ENCODE results near the gene TNN. TPM values are rescaled to one million over a fixed set of nuclear protein-coding genes. Genes with fewer than 3 reads are reported as not detected.
"Not testable (repeated sequence)": the region's sequence is repeated elsewhere in the genome, so short reads cannot be mapped to it uniquely, and the experiment has no call there.

TNN gene
- total and polyA plus RNA-seq, 10 of the 15 experiments (the other 5 are each of a cell fraction or from before 2014, with no cell fraction given): 0.05 to 0.17 (median 0.11) TPM

DNA sequence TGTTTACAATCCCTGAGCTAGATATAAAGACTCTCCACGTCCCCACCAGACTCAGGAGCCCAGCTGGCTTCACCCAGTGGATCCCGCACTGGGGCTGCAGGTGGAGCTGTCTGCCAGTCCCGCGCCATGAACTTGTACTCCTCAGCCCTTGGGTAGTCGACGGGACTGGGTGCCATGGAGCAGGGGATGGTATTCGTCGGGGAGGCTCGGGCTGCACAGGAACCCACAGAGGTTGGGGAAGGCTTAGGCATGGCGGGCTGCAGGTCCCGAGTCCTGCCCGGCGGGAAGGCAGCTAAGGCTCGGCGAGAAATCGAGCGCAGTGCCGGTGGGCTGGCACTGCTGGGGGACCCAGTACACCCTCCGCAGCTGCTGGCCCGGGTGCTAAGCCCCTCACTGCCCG lies 34.5 kb downstream of the TNN start:
- H3K36me3 ChIP-seq (ENCODE audit: control insufficient read depth in 2 of 2, insufficient read depth in 2 of 2, low read length in 1 of 2); ATAC-seq; H3K9ac ChIP-seq (ENCODE audit: control insufficient read depth, insufficient read depth, low read length); H3K27me3 ChIP-seq (replicated peaks in 1 of 2; ENCODE audit: control insufficient read depth in 2 of 2, insufficient read depth in 2 of 2, low read length in 1 of 2); FAIRE-seq; H3K27ac ChIP-seq (ENCODE audit: control insufficient read depth, insufficient read depth); H3K4me2 ChIP-seq (ENCODE audit: control insufficient read depth, insufficient read depth); DNase-seq (ENCODE audit: low read depth, low spot score); H3K4me1 ChIP-seq (ENCODE audit: control insufficient read depth, insufficient read depth, low read length); SMC1A ChIA-PET (ENCODE audit: uncharacterized antibody, unreplicated experiment); H3K9me3 ChIP-seq (replicated peaks; ENCODE audit: control insufficient read depth, insufficient read depth, low read length); CTCF ChIA-PET; POLR2A ChIA-PET; H4K20me1 ChIP-seq (ENCODE audit: control insufficient read depth, insufficient read depth); BruUV-seq (replicated peaks); H2AFZ ChIP-seq (ENCODE audit: control insufficient read depth, low read depth, low read length); intact Hi-C loops (cut with micrococcal nuclease; ENCODE audit: unreplicated experiment); H3K4me3 ChIP-seq; RAD21 ChIA-PET (ENCODE audit: unreplicated experiment); in situ Hi-C loops (cut with MboI); H3K79me2 ChIP-seq (ENCODE audit: control insufficient read depth, insufficient read depth, low read length): not testable (repeated sequence)
- 79% methylated on average over 20 of the region's 21 CpGs for WGBS (ENCODE audit: insufficient coverage, insufficient replicate concordance, low lambda C conversion rate, missing lambda C conversion rate)

DNA sequence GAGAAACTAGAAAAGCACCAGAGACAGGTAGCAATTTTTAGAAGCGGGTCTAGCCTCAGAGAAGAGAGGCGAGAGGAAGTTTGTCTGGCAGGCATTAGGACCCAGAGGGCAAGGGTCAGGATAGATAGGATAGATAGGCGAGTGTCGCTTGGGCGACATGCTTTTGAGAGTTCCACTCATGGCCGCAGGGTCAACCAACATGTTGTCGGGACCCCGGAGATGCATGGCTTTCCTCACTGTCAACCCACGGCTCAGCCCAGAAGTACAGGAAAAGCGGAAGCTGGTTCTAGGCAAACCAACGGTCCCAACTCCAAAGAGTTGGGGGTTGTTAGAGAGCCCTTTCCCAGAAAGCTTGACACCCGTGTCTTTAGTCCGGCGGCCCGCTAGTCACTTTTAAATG lies 38.9 kb downstream of the TNN start:
- H3K36me3 ChIP-seq (ENCODE audit: control insufficient read depth in 2 of 2, insufficient read depth in 2 of 2, low read length in 1 of 2); H3K9me3 ChIP-seq (replicated peaks; ENCODE audit: control insufficient read depth, insufficient read depth, low read length); H3K27me3 ChIP-seq (replicated peaks in 1 of 2; ENCODE audit: control insufficient read depth in 2 of 2, insufficient read depth in 2 of 2, low read length in 1 of 2); RAD21 ChIA-PET (ENCODE audit: unreplicated experiment); in situ Hi-C loops (cut with MboI); intact Hi-C loops (cut with micrococcal nuclease; ENCODE audit: unreplicated experiment); H3K79me2 ChIP-seq (ENCODE audit: control insufficient read depth, insufficient read depth, low read length); H3K9ac ChIP-seq (ENCODE audit: control insufficient read depth, insufficient read depth, low read length); H3K4me2 ChIP-seq (ENCODE audit: control insufficient read depth, insufficient read depth); FAIRE-seq; SMC1A ChIA-PET (ENCODE audit: uncharacterized antibody, unreplicated experiment); H3K27ac ChIP-seq (ENCODE audit: control insufficient read depth, insufficient read depth); BruUV-seq (replicated peaks); POLR2A ChIA-PET; H4K20me1 ChIP-seq (ENCODE audit: control insufficient read depth, insufficient read depth); H3K4me3 ChIP-seq; DNase-seq (ENCODE audit: low read depth, low spot score); H2AFZ ChIP-seq (ENCODE audit: control insufficient read depth, low read depth, low read length); CTCF ChIA-PET; ATAC-seq; H3K4me1 ChIP-seq (ENCODE audit: control insufficient read depth, insufficient read depth, low read length): not testable (repeated sequence)
- 62% methylated on average over 15 of the region's 15 CpGs for WGBS (ENCODE audit: insufficient coverage, insufficient replicate concordance, low lambda C conversion rate, missing lambda C conversion rate)

DNA sequence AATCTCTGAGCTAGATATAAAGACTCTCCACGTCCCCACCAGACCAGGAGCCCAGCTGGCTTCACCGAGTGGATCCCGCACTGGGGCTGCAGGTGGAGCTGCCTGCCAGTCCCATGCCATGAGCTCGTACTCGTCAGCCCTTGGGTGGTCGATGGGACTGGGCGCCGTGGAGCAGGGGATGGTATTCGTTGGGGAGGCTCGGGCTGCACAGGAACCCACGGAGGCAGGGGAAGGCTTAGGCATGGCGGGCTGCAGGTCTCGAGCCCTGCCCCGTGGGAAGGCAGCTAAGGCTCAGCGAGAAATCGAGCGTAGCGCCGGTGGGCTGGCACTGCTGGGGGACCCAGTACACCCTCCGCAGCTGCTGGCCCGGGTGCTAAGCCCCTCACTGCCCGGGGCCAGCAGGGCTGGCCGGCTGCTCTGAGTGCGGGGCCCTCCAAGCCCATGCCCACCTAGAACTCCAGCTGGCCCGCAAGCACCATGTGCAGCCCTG lies 40.7 kb downstream of the TNN start:
- H3K27ac ChIP-seq (ENCODE audit: control insufficient read depth, insufficient read depth); H3K36me3 ChIP-seq (ENCODE audit: control insufficient read depth in 2 of 2, insufficient read depth in 2 of 2, low read length in 1 of 2); H3K27me3 ChIP-seq (replicated peaks in 1 of 2; ENCODE audit: control insufficient read depth in 2 of 2, insufficient read depth in 2 of 2, low read length in 1 of 2); H3K4me3 ChIP-seq; H3K4me1 ChIP-seq (ENCODE audit: control insufficient read depth, insufficient read depth, low read length); H3K9ac ChIP-seq (ENCODE audit: control insufficient read depth, insufficient read depth, low read length); FAIRE-seq; BruUV-seq (replicated peaks); H4K20me1 ChIP-seq (ENCODE audit: control insufficient read depth, insufficient read depth); H3K79me2 ChIP-seq (ENCODE audit: control insufficient read depth, insufficient read depth, low read length); SMC1A ChIA-PET (ENCODE audit: uncharacterized antibody, unreplicated experiment); intact Hi-C loops (cut with micrococcal nuclease; ENCODE audit: unreplicated experiment); RAD21 ChIA-PET (ENCODE audit: unreplicated experiment); ATAC-seq; H2AFZ ChIP-seq (ENCODE audit: control insufficient read depth, low read depth, low read length); H3K9me3 ChIP-seq (replicated peaks; ENCODE audit: control insufficient read depth, insufficient read depth, low read length); H3K4me2 ChIP-seq (ENCODE audit: control insufficient read depth, insufficient read depth); POLR2A ChIA-PET; DNase-seq (ENCODE audit: low read depth, low spot score); in situ Hi-C loops (cut with MboI): not testable (repeated sequence)
- CTCF ChIA-PET: interaction anchor here (1.5 kb wide), 1 partner anchor 43 kb away, joined by 4 read pairs; no protein-coding TSS in a partner anchor
- 60% methylated on average over 8 of the region's 25 CpGs for WGBS (ENCODE audit: insufficient coverage, insufficient replicate concordance, low lambda C conversion rate, missing lambda C conversion rate)

Measured in GM12878 (cell line).